ENCODE results near the gene UBE2E1.
"Not testable (repeated sequence)": the region's sequence is repeated elsewhere in the genome, so short reads cannot be mapped to it uniquely, and the experiment has no call there.

Gene UBE2E1

GRCh38 chr3:23917679-23918303 is 112.0 kb downstream of the UBE2E1 start:
- peaks cover 42% of the 10 kb centered on the region for H3K4me1 Mint-ChIP-seq
- H3K36me3 Mint-ChIP-seq: peaks cover 65% of the 10 kb centered on the region
- peak overlapping the region; percentile 99 for H3K27ac Mint-ChIP-seq
- not testable (repeated sequence) for ATAC-seq; H3K9me3 Mint-ChIP-seq; DNase-seq (ENCODE audit: low spot score in 2 of 2)
- H3K4me3 Mint-ChIP-seq: peak overlapping the region; percentile 95

- Mint-ChIP-seq H3K27ac (peak overlapping the region; percentile 99), H3K36me3 (peaks cover 70% of the 10 kb centered on the region), H3K4me3 (peak overlapping the region; percentile 95), H3K4me1 (peaks cover 42% of the 10 kb centered on the region)
- DNase-seq (ENCODE audit: low spot score in 2 of 2); ATAC-seq; H3K9me3 Mint-ChIP-seq: not testable (repeated sequence)
Observed at GRCh38 chr3:23918331-23918730, 112.6 kb downstream of the UBE2E1 start.

GRCh38 chr3:23919628-23920027 is 113.9 kb downstream of the UBE2E1 start:
- H3K9me3 Mint-ChIP-seq: no peaks in the 10 kb centered on the region
- peak overlapping the region; percentile 99 for H3K27ac Mint-ChIP-seq
- H3K4me3 Mint-ChIP-seq: peak overlapping the region; percentile 95
- peaks cover 75% of the 10 kb centered on the region for H3K36me3 Mint-ChIP-seq
- ATAC-seq (no peak), DNase-seq (ENCODE audit: low spot score in 2 of 2) (no peak)
- H3K4me1 Mint-ChIP-seq: peaks cover 40% of the 10 kb centered on the region

GRCh38 chr3:23920151-23920655 is 114.4 kb downstream of the UBE2E1 start:
- Mint-ChIP-seq H3K36me3 (peaks cover 75% of the 10 kb centered on the region), H3K9me3 (no peaks in the 10 kb centered on the region), H3K4me1 (peaks cover 34% of the 10 kb centered on the region), H3K4me3 (peak overlapping the region; percentile 95), H3K27ac (peak overlapping the region; percentile 99)
- ATAC-seq (no peak), DNase-seq (ENCODE audit: low spot score in 2 of 2) (no peak)

GRCh38 chr3:23921052-23921511 is 115.3 kb downstream of the UBE2E1 start:
- H3K4me3 Mint-ChIP-seq: no peak overlapping the region
- H3K27ac Mint-ChIP-seq: no peak overlapping the region
- peaks cover 26% of the 10 kb centered on the region for H3K4me1 Mint-ChIP-seq
- ATAC-seq: no peak
- no peaks in the 10 kb centered on the region for H3K9me3 Mint-ChIP-seq
- DNase-seq (ENCODE audit: low spot score in 2 of 2): no peak
- H3K36me3 Mint-ChIP-seq: peaks cover 75% of the 10 kb centered on the region

- Mint-ChIP-seq H3K36me3 (peaks cover 51% of the 10 kb centered on the region), H3K9me3 (no peaks in the 10 kb centered on the region), H3K4me1 (peaks cover 16% of the 10 kb centered on the region), H3K4me3 (no peak overlapping the region), H3K27ac (no peak overlapping the region)
- DNase-seq (ENCODE audit: low spot score in 2 of 2) (no peak), ATAC-seq (no peak)
Observed at GRCh38 chr3:23923786-23924185, 118.0 kb downstream of the UBE2E1 start.

- peaks cover 1% of the 10 kb centered on the region for H3K4me1 Mint-ChIP-seq
- no peak for ATAC-seq
- no peak for DNase-seq (ENCODE audit: low spot score in 2 of 2)
- H3K36me3 Mint-ChIP-seq: peaks cover 26% of the 10 kb centered on the region
- H3K27ac Mint-ChIP-seq: no peak overlapping the region
- no peaks in the 10 kb centered on the region for H3K9me3 Mint-ChIP-seq
- H3K4me3 Mint-ChIP-seq: no peak overlapping the region
Observed at GRCh38 chr3:23926246-23926645, 120.5 kb downstream of the UBE2E1 start.

- Mint-ChIP-seq H3K36me3 (peaks cover 21% of the 10 kb centered on the region), H3K9me3 (no peaks in the 10 kb centered on the region), H3K27ac (no peak overlapping the region), H3K4me3 (no peak overlapping the region), H3K4me1 (peaks cover 6% of the 10 kb centered on the region)
- DNase-seq (ENCODE audit: low spot score in 2 of 2) (no peak), ATAC-seq (no peak)
Observed at GRCh38 chr3:23926736-23927135, 121.0 kb downstream of the UBE2E1 start.

- Mint-ChIP-seq H3K4me3 (no peak overlapping the region), H3K4me1 (peaks cover 6% of the 10 kb centered on the region), H3K27ac (no peak overlapping the region), H3K36me3 (peaks cover 6% of the 10 kb centered on the region), H3K9me3 (no peaks in the 10 kb centered on the region)
- DNase-seq (ENCODE audit: low spot score in 2 of 2) (no peak), ATAC-seq (no peak)
Observed at GRCh38 chr3:23928524-23928923, 122.8 kb downstream of the UBE2E1 start.

- ATAC-seq (no peak), DNase-seq (ENCODE audit: low spot score in 2 of 2) (no peak)
- Mint-ChIP-seq H3K36me3 (no peaks in the 10 kb centered on the region), H3K4me1 (peaks cover 6% of the 10 kb centered on the region), H3K4me3 (no peak overlapping the region), H3K27ac (no peak overlapping the region), H3K9me3 (no peaks in the 10 kb centered on the region)
Observed at GRCh38 chr3:23931597-23931996, 125.8 kb downstream of the UBE2E1 start.

- Mint-ChIP-seq H3K4me1 (peaks cover 6% of the 10 kb centered on the region), H3K27ac (no peak overlapping the region), H3K36me3 (peaks cover 6% of the 10 kb centered on the region), H3K9me3 (no peaks in the 10 kb centered on the region), H3K4me3 (no peak overlapping the region)
- ATAC-seq: no peak
- no peak for DNase-seq (ENCODE audit: low spot score in 2 of 2)
Observed at GRCh38 chr3:23932571-23932970, 126.8 kb downstream of the UBE2E1 start.

GRCh38 chr3:23934253-23934652 is 128.5 kb downstream of the UBE2E1 start:
- Mint-ChIP-seq H3K4me3 (no peak overlapping the region), H3K36me3 (peaks cover 6% of the 10 kb centered on the region), H3K4me1 (peaks cover 6% of the 10 kb centered on the region), H3K9me3 (no peaks in the 10 kb centered on the region), H3K27ac (no peak overlapping the region)
- no peak for DNase-seq (ENCODE audit: low spot score in 2 of 2)
- ATAC-seq: no peak

GRCh38 chr3:23937296-23937695 is 131.5 kb downstream of the UBE2E1 start:
- Mint-ChIP-seq H3K9me3 (no peaks in the 10 kb centered on the region), H3K36me3 (peaks cover 6% of the 10 kb centered on the region), H3K4me3 (no peak overlapping the region), H3K4me1 (no peaks in the 10 kb centered on the region), H3K27ac (no peak overlapping the region)
- DNase-seq (ENCODE audit: low spot score in 2 of 2) (no peak), ATAC-seq (no peak)

GRCh38 chr3:23938688-23939087 is 132.9 kb downstream of the UBE2E1 start:
- no peak overlapping the region for H3K27ac Mint-ChIP-seq
- no peak overlapping the region for H3K4me3 Mint-ChIP-seq
- no peaks in the 10 kb centered on the region for H3K9me3 Mint-ChIP-seq
- H3K36me3 Mint-ChIP-seq: peaks cover 6% of the 10 kb centered on the region
- H3K4me1 Mint-ChIP-seq: no peaks in the 10 kb centered on the region
- no peak for ATAC-seq
- DNase-seq (ENCODE audit: low spot score in 2 of 2): no peak

GRCh38 chr3:23940775-23941174 is 135.0 kb downstream of the UBE2E1 start:
- Mint-ChIP-seq H3K4me3 (no peak overlapping the region), H3K9me3 (no peaks in the 10 kb centered on the region), H3K36me3 (peaks cover 18% of the 10 kb centered on the region), H3K4me1 (peaks cover 8% of the 10 kb centered on the region), H3K27ac (no peak overlapping the region)
- DNase-seq (ENCODE audit: low spot score in 2 of 2) (no peak), ATAC-seq (no peak)
